ENCODE results near the gene TAS2R42. TPM values are rescaled to one million over a fixed set of nuclear protein-coding genes. Genes with fewer than 3 reads are reported as not detected.

TAS2R42 gene
- total RNA-seq: not detected in 2 replicates

GRCh38 chr12:11186837-11187236 is at the start of gene TAS2R42:
Gene TAS2R42, minus strand, starts transcription at chr12:11186937. Its CDS starts 0 bp downstream, at chr12:11186937.

GRCh38 chr12:11171145-11171968 is 15.4 kb downstream of the TAS2R42 start, which contains the start of gene SMIM10L1:
Gene SMIM10L1, plus strand, starts transcription at chr12:11171194. Its CDS starts 163 bp downstream, at chr12:11171357.

Other genes starting within 250 kb of the TAS2R42 start
- gene TAS2R14, start 247.7 kb downstream of the TAS2R42 start, total RNA-seq: 4.9 and 6.8 TPM in 2 replicates
- 6.0 and 6.9 TPM in 2 replicates for gene TAS2R50, start 200.0 kb downstream of the TAS2R42 start, total RNA-seq
- gene TAS2R20, start 188.6 kb downstream of the TAS2R42 start, total RNA-seq: 7.2 and 8.6 TPM in 2 replicates
- 9.8 and 13.0 TPM in 2 replicates for gene TAS2R19, start 164.3 kb downstream of the TAS2R42 start, total RNA-seq
- gene TAS2R31, start 155.5 kb downstream of the TAS2R42 start, total RNA-seq: 12.5 and 12.6 TPM in 2 replicates
- gene TAS2R46, start 124.6 kb downstream of the TAS2R42 start, total RNA-seq: 6.3 and 9.4 TPM in 2 replicates
- 10.2 TPM in 1 of 2 replicates, not detected in the other for gene TAS2R43, start 94.6 kb downstream of the TAS2R42 start, total RNA-seq
- 14.9 and 15.2 TPM in 2 replicates for gene TAS2R30, start 52.3 kb downstream of the TAS2R42 start, total RNA-seq
- gene SMIM10L1, start 15.7 kb downstream of the TAS2R42 start, total RNA-seq: 9.0 and 9.7 TPM in 2 replicates
- gene PRB3, start 82.8 kb upstream of the TAS2R42 start, total RNA-seq: not detected in 2 replicates
- not detected in 2 replicates for gene PRB4, start 123.5 kb upstream of the TAS2R42 start, total RNA-seq
- gene PRB2, start 208.6 kb upstream of the TAS2R42 start, total RNA-seq: not detected in 2 replicates

Measured in thoracic aorta endothelial cell (primary cell).